Measurements from ENCODE around the gene THRAP3.

THRAP3 gene

DNA sequence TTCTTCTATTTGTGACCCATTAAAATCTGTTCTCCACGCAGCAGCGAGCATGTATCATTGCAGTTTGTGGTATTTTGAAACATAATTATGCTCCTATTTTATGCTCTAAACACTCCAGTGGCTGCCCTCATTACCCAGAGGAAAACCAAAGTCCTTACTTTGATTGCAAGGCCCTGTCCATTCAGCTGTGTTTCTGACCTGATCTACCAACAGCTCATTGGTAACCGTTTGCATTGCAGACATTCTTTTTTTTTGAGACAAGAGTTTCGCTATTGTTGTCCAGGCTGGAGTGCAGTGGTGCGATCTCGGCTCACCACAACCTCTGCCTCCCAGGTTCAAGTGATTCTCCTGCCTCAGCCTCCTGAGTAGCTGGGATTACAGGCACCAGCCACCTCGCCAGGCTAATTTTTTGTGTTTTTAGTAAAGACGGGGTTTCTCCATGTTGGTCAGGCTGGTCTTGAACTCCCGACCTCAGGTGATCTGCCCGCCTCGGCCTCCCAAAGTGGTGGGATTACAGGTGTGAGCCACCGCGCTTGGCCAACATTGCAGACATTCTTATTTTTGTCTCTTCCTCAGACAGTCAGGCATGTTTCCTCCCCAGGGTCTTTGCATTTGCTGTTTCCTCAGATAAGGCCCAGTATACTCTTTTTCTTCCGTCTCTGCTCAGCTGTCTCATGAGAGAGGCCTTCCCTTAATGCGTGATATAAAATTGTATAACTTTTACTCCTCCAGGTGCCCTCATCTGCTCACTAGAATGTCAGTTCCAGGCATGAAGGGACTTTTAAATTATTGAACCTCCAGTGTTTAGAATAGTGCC lies 32.5 kb downstream of the THRAP3 start:
- CTCF ChIA-PET, result interaction anchor here (0.6 to 0.8 kb wide), 2 partner anchors 31 to 107 kb away, joined by 3 read pairs; partner anchors contain the start of gene TRAPPC3
- POLR2A ChIA-PET, result no interaction called here
- H3K4me3 ChIP-seq (ENCODE audit: low read depth, low read length), result no peak overlapping the region
- DNase-seq (ENCODE audit: low read depth, low spot score), result no peak
- TF ChIP-seq, protein P1, sequence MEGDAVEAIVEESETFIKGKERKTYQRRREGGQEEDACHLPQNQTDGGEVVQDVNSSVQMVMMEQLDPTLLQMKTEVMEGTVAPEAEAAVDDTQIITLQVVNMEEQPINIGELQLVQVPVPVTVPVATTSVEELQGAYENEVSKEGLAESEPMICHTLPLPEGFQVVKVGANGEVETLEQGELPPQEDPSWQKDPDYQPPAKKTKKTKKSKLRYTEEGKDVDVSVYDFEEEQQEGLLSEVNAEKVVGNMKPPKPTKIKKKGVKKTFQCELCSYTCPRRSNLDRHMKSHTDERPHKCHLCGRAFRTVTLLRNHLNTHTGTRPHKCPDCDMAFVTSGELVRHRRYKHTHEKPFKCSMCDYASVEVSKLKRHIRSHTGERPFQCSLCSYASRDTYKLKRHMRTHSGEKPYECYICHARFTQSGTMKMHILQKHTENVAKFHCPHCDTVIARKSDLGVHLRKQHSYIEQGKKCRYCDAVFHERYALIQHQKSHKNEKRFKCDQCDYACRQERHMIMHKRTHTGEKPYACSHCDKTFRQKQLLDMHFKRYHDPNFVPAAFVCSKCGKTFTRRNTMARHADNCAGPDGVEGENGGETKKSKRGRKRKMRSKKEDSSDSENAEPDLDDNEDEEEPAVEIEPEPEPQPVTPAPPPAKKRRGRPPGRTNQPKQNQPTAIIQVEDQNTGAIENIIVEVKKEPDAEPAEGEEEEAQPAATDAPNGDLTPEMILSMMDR (IDR thresholded peaks at IDR 0.05; ENCODE audit: insufficient read depth, low read length, missing control alignments), result no peak

DNA sequence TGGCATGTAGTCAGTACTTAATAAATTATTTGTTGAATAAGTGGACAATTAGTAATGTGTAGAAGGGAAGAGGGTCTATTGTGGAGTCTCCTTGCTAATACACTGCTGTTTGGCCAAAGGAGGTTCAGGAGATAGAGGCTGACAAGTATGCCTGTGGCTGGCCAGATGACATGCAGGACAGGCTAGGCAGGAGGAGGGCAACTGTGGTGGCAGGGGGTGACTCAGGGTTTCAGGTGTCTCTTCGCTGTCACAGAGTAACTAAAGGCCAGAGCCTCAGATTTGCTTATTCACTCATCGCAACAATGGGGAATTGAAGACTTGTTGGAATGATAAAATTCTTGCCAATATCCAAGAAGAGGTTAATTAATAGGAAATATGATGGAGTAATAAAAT lies 33.1 kb downstream of the THRAP3 start:
- ChIA-PET POLR2A (no interaction called here), CTCF (interaction anchor here (6.0 kb wide), 1 partner anchor 29 kb away, joined by 33 read pairs; no protein-coding TSS in a partner anchor)
- H3K4me3 ChIP-seq (ENCODE audit: low read depth, low read length), result no peak overlapping the region
- TF ChIP-seq, protein P1 (IDR thresholded peaks at IDR 0.05; ENCODE audit: insufficient read depth, low read length, missing control alignments), result no peak
- no peak for DNase-seq (ENCODE audit: low read depth, low spot score)

DNA sequence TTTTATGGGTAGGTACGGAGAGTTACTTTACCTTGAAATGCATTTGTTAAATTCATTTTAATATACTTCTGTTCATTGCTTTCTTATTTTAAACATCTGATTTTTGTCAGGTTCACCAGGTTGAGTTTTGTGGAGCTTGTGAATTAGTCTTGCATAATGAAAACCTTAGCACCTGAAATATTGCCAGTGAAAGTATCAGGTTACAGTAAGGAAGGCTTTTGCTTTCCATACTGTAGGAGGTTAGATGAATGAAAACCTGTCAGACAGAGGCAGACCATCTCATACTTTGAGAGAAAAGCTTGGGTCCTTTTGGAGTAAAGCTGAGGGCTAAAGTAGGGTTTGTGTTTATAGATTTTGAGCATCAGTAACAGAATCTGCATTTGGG lies 34.7 kb downstream of the THRAP3 start:
- CTCF ChIA-PET, result interaction anchor here (1.0 to 6.0 kb wide), 4 partner anchors 10 to 34 kb away, joined by 3 to 33 read pairs (median 5); no protein-coding TSS in a partner anchor
- TF ChIP-seq, protein P1 (IDR thresholded peaks at IDR 0.05; ENCODE audit: insufficient read depth, low read length, missing control alignments), result no peak
- no peak for DNase-seq (ENCODE audit: low read depth, low spot score)
- no peak overlapping the region for H3K4me3 ChIP-seq (ENCODE audit: low read depth, low read length)
- POLR2A ChIA-PET, result no interaction called here

DNA sequence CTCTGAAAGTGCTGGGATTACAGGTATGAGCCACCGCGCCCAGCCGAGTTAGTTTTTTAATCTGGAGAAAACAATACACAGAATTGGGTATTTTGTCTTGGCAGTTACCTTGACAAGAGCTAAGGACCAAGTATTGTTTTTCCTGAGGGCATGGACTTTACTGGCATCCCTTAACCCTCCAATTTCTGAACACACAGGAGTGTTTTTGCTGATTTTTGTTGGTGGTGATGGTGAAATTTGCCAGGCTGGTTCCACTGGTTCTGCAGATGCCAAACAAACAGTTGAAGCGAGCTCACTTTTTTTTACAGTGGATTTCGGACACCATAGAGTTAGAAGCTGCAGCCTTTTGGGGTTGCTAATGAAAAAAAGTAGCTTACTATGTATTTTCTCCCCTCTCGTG lies 44.7 kb downstream of the THRAP3 start:
- TF ChIP-seq, protein P1 (IDR thresholded peaks at IDR 0.05; ENCODE audit: insufficient read depth, low read length, missing control alignments), result no peak
- DNase-seq (ENCODE audit: low read depth, low spot score), result no peak
- ChIA-PET CTCF (interaction anchor here (0.6 to 3.1 kb wide), 4 partner anchors 10 to 1245 kb away, joined by 3 to 16 read pairs (median 4); partner anchors contain the start of gene MEAF6), POLR2A (interaction anchor here (0.6 kb wide), 1 partner anchor 214 kb away, joined by 3 read pairs; no protein-coding TSS in a partner anchor)
- no peak overlapping the region for H3K4me3 ChIP-seq (ENCODE audit: low read depth, low read length)

DNA sequence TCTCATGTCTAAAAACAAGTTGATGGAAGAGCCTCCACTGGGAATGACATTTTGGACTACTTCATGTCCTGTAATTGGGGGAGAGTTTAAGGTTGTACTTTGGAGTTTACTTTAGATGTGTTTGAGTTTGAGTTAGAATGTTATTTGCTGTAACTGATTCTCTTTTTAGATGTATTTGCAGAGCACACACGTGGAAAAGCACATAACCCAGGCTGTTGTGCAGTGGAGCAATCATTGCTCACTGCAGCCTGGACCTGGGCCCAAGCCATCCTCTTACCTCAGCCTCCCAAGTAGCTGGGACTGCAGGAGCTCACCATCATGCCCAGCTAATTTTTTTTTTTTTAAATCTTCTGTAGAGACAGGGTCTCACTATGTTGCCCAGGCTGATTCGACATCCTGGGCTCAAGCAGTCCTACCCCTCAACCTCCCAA lies 45.2 kb downstream of the THRAP3 start:
- no peak overlapping the region for H3K4me3 ChIP-seq (ENCODE audit: low read depth, low read length)
- DNase-seq (ENCODE audit: low read depth, low spot score), result no peak
- POLR2A ChIA-PET, result no interaction called here
- CTCF ChIA-PET, result interaction anchor here (0.6 to 3.1 kb wide), 5 partner anchors 10 to 1245 kb away, joined by 3 to 16 read pairs (median 4); partner anchors contain the start of gene MEAF6
- TF ChIP-seq, protein P1 (IDR thresholded peaks at IDR 0.05; ENCODE audit: insufficient read depth, low read length, missing control alignments), result no peak

DNA sequence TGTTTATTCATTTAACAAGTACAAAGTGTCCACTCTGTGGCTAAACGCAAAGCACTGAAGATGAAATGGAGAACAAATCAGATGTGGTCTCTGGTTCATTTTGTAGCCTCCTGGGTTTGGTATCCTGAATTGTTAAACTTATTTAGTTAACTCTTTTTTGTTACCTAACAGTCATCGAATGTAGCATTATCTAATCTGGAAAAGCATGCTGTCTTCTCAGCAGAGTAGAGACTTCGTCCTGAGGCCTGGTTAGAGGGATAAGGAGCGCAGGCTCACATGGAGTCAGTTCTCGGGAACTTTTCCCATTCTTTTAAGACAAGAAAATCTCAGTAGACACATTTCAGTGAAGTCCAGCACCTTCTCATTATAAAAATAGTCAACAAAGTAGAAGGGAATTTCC lies 48.8 kb downstream of the THRAP3 start:
- CTCF ChIA-PET, result interaction anchor here (0.9 to 1.8 kb wide), 2 partner anchors 12 to 84 kb away, joined by 3 to 16 read pairs; no protein-coding TSS in a partner anchor
- POLR2A ChIA-PET, result no interaction called here
- no peak for DNase-seq (ENCODE audit: low read depth, low spot score)
- TF ChIP-seq, protein P1 (IDR thresholded peaks at IDR 0.05; ENCODE audit: insufficient read depth, low read length, missing control alignments), result no peak
- H3K4me3 ChIP-seq (ENCODE audit: low read depth, low read length), result no peak overlapping the region
